SK-N-SH (cell line): ENCODE measurements around the gene CHST7. TPM values are rescaled to one million over a fixed set of nuclear protein-coding genes. Genes with fewer than 3 reads are reported as not detected.

ENCODE experiments used
- CTCF ChIA-PET: fragments of 300-600, 350-600 bp; formaldehyde crosslinking; extraction: SDS; loops from one replicate; lab custom pipeline; 2021; lab: Yijun Ruan, JAX
- POLR2A ChIA-PET: fragments of 350-600 bp; sonication (Branson Sonifier 250); formaldehyde crosslinking; extraction: SDS; loops from one replicate; lab custom pipeline; 2020; ENCODE audit warnings: antibody characterized with exemption, inconsistent platforms; lab: Yijun Ruan, JAX
- DNase-seq: peaks from one replicate; pipeline ENCODE4 v3.0.0; 2012
- H2AFZ ChIP-seq: fragments of 200-600 bp; sonication (generic); 2 replicates; pipeline ENCODE4 v1.8.1; 2016; ENCODE audit warnings: antibody characterized with exemption, mild to moderate bottlenecking, low read depth
- H3F3A ChIP-seq: fragments of 200-600 bp; sonication (generic); replicated peaks from 2 replicates; pipeline ENCODE3; 2016; ENCODE audit warnings: antibody characterized with exemption, mild to moderate bottlenecking; ENCODE audit not compliant: insufficient read depth
- H3K27ac ChIP-seq, 2 experiments: fragments of 200-500 bp in 1 of 2; fragments of 200-600 bp in 1 of 2; sonication (Bioruptor generic) in 1 of 2; sonication (generic), shearing (Covaris generic) in 1 of 2; 2 replicates each; pipeline versions ENCODE4 v1.5.1 to v1.6.1; 2014 to 2016; ENCODE audit warnings: low read depth in 2 of 2, inconsistent platforms in 1 of 2, low read length in 1 of 2, mild to moderate bottlenecking in 1 of 2, mixed read lengths in 1 of 2
- H3K27me3 ChIP-seq: fragments of 200-600 bp; sonication (generic), shearing (Covaris generic); 2 replicates; pipeline ENCODE4 v1.6.1; 2016; ENCODE audit warnings: mixed run types; ENCODE audit not compliant: insufficient read depth
- H3K36me3 ChIP-seq, 2 experiments: fragments of 200-500 bp in 1 of 2; fragments of 200-600 bp in 1 of 2; sonication (Bioruptor generic) in 1 of 2; sonication (generic) in 1 of 2; replicated peaks in 1 of 2; 2 replicates each; pipeline versions ENCODE3 to v1.5.1; 2014 to 2016; ENCODE audit warnings: low read length in 1 of 2, mild to moderate bottlenecking in 1 of 2; ENCODE audit not compliant: insufficient read depth in 2 of 2, control insufficient read depth in 1 of 2
- H3K4me1 ChIP-seq, 2 experiments: fragments of 200-500 bp in 1 of 2; fragments of 200-600 bp in 1 of 2; sonication (Bioruptor generic) in 1 of 2; sonication (generic), shearing (Covaris generic) in 1 of 2; 2 replicates each; pipeline versions ENCODE4 v1.5.1 to v1.6.1; 2014 to 2016; ENCODE audit warnings: low read depth in 1 of 2, low read length in 1 of 2, mixed run types in 1 of 2; ENCODE audit not compliant: insufficient read depth in 2 of 2, control insufficient read depth in 1 of 2
- H3K4me2 ChIP-seq: fragments of 200-600 bp; sonication (generic), shearing (Covaris generic); 2 replicates; pipeline ENCODE4 v1.6.1; 2017; ENCODE audit warnings: mixed run types
- H3K4me3 ChIP-seq, 2 experiments: fragments of 200-500 bp in 1 of 2; fragments of 200-600 bp in 1 of 2; sonication (Bioruptor generic) in 1 of 2; sonication (generic), shearing (Covaris generic) in 1 of 2; 2 replicates each; pipeline versions ENCODE4 v1.5.1 to v1.8.1; 2014 to 2016; ENCODE audit warnings: low read depth in 2 of 2, inconsistent platforms in 1 of 2, low read length in 1 of 2, mild to moderate bottlenecking in 1 of 2, mixed read lengths in 1 of 2, moderate library complexity in 1 of 2
- H3K79me2 ChIP-seq: fragments of 200-600 bp; sonication (generic); 2 replicates; pipeline ENCODE4 v1.8.1; 2017; ENCODE audit warnings: mild to moderate bottlenecking; ENCODE audit not compliant: insufficient read depth
- H3K9ac ChIP-seq: fragments of 200-600 bp; sonication (generic); 2 replicates; pipeline ENCODE4 v1.6.1; 2017; ENCODE audit warnings: mixed run types
- H3K9me2 ChIP-seq: fragments of 200-600 bp; sonication (generic); 2 replicates; pipeline ENCODE4 v1.6.1; 2017; ENCODE audit warnings: mixed run types
- H3K9me3 ChIP-seq: fragments of 200-600 bp; sonication (generic); 2 replicates; pipeline ENCODE4 v1.6.1; 2017; ENCODE audit warnings: mixed run types, mild to moderate bottlenecking, moderate library complexity
- H4K20me1 ChIP-seq: fragments of 200-600 bp; sonication (generic); 2 replicates; pipeline ENCODE4 v1.6.1; 2017; ENCODE audit warnings: mild to moderate bottlenecking, mixed run types; ENCODE audit not compliant: insufficient read depth
- CTCF ChIP-seq: fragments of 200-600 bp; sonication (generic); IDR thresholded peaks from 2 replicates; pipeline ENCODE4 v1.6.1; 2017; ENCODE audit warnings: antibody characterized with exemption, mild to moderate bottlenecking, moderate library complexity
- ELF1 ChIP-seq: IDR thresholded peaks from 2 replicates; pipeline ENCODE4 v1.4.0; 2012
- EP300 ChIP-seq, 2 experiments: IDR thresholded peaks; 2 replicates each; pipeline versions ENCODE4 v1.4.0 to v1.6.1; 2012; ENCODE audit warnings: borderline replicate concordance in 1 of 2, low read depth in 1 of 2, low read length in 1 of 2
- GABPA ChIP-seq: IDR thresholded peaks from 2 replicates; pipeline ENCODE4 v1.4.0; 2012; ENCODE audit warnings: low read depth, mild to moderate bottlenecking
- GATA2 ChIP-seq: sonication (generic); formaldehyde crosslinking; IDR thresholded peaks from 2 replicates; pipeline ENCODE4 v1.5.0; 2020; ENCODE audit warnings: mild to moderate bottlenecking, missing genetic modification reagents
- JUND ChIP-seq: IDR thresholded peaks from 2 replicates; pipeline ENCODE4 v1.4.0; 2012
- MAX ChIP-seq: IDR thresholded peaks from 2 replicates; pipeline ENCODE4 v1.4.0; 2012; ENCODE audit warnings: low read depth
- NFIC ChIP-seq: IDR thresholded peaks from 2 replicates; pipeline ENCODE4 v1.4.0; 2012; ENCODE audit warnings: borderline replicate concordance
- NRF1 ChIP-seq: IDR thresholded peaks from 2 replicates; pipeline ENCODE4 v1.6.1; 2012; ENCODE audit warnings: low read depth, mild to moderate bottlenecking, low read length
- POLR2AphosphoS5 ChIP-seq: IDR thresholded peaks from 2 replicates; pipeline ENCODE4 v1.6.1; 2012; ENCODE audit warnings: low read depth, low read length
- RAD21 ChIP-seq: IDR thresholded peaks from 2 replicates; pipeline ENCODE4 v1.6.1; 2012; ENCODE audit warnings: mild to moderate bottlenecking, low read length
- RFX5 ChIP-seq: IDR thresholded peaks from 2 replicates; pipeline ENCODE4 v1.6.1; 2012; ENCODE audit warnings: mild to moderate bottlenecking, improper control_type of control experiment, low read length
- RXRA ChIP-seq: IDR thresholded peaks from 2 replicates; pipeline ENCODE4 v1.4.0; 2012; ENCODE audit warnings: low read depth, mild to moderate bottlenecking, borderline replicate concordance
- SIN3A ChIP-seq: IDR thresholded peaks from 2 replicates; pipeline ENCODE4 v1.6.1; 2012; ENCODE audit warnings: low read depth, mild to moderate bottlenecking, low read length, moderate library complexity, borderline replicate concordance
- SMC3 ChIP-seq: IDR thresholded peaks from 2 replicates; pipeline ENCODE4 v1.6.1; 2012; ENCODE audit warnings: low read depth, low read length, improper control_type of control experiment
- TAF1 ChIP-seq: IDR thresholded peaks from 2 replicates; pipeline ENCODE4 v1.6.1; 2012; ENCODE audit warnings: low read depth, mild to moderate bottlenecking, low read length, moderate library complexity, borderline replicate concordance
- TCF12 ChIP-seq: IDR thresholded peaks from 2 replicates; pipeline ENCODE4 v1.4.0; 2012
- USF1 ChIP-seq: IDR thresholded peaks from 2 replicates; pipeline ENCODE4 v1.4.0; 2012; ENCODE audit warnings: low read depth, borderline replicate concordance
- USF2 ChIP-seq: fragments of 150-350 bp; IDR thresholded peaks from 2 replicates; pipeline ENCODE4 v1.6.1; 2017; ENCODE audit warnings: antibody characterized with exemption, low read length, low read depth, borderline replicate concordance
- YY1 ChIP-seq: IDR thresholded peaks from 2 replicates; pipeline ENCODE4 v1.4.0; 2012; ENCODE audit warnings: low read depth, mild to moderate bottlenecking
- WGBS: methylation state at CpG from one replicate; pipeline ENCODE4 v1.1.6; 2017; ENCODE audit warnings: low lambda C conversion rate; 5-methylcytosine and 5-hydroxymethylcytosine counted together
- polyA plus RNA-seq, 3 experiments: library from polyadenylated mRNA; depleted of rRNA; stranded (reverse); fragments of >200 nt; gene quantifications; 2 replicates each; pipeline ENCODE4 v1.2.3, GENCODE V29; 2012

CHST7 gene
- polyA plus RNA-seq, 1 of the 3 experiments (the other 2 are of a cell fraction), result 6.2 TPM

GRCh38 chrX:46579250-46579649 is 5.7 kb downstream of the CHST7 start:
- ChIA-PET CTCF (interaction anchor here (0.8 to 1.5 kb wide), 2 partner anchors 11 to 19 kb away, joined by 3 read pairs; no protein-coding TSS in a partner anchor), POLR2A (no interaction called here)
- no peaks in the 10 kb centered on the region for H3K9me3 ChIP-seq
- DNase-seq, result no peak
- H4K20me1 ChIP-seq, result no peaks in the 10 kb centered on the region
- H3K36me3 ChIP-seq, result peaks cover 0 to 3% of the 10 kb centered on the region in 2 experiments
- H3K4me1 ChIP-seq, result peaks cover 2 to 13% of the 10 kb centered on the region in 2 experiments; a peak in 2 of 4 replicates
- no peak overlapping the region for H2AFZ ChIP-seq
- peaks cover 28% of the 10 kb centered on the region for H3F3A ChIP-seq
- H3K9ac ChIP-seq, result no peak overlapping the region
- H3K79me2 ChIP-seq, result peaks cover 25% of the 10 kb centered on the region; the same call in 1 of the 2 replicates
- no peak overlapping the region for H3K4me2 ChIP-seq
- no peaks in the 10 kb centered on the region for H3K27me3 ChIP-seq
- no peak for TF ChIP-seq GABPA
- TF ChIP-seq GATA2 (CRISPR knock-in tag), result no peak
- TF ChIP-seq RXRA, result no peak
- no peak for TF ChIP-seq SMC3
- no peak for TF ChIP-seq ELF1
- TF ChIP-seq JUND, result no peak
- TF ChIP-seq YY1, result no peak
- no peak for TF ChIP-seq RFX5
- no peak for TF ChIP-seq RAD21
- TF ChIP-seq NRF1, result no peak
- TF ChIP-seq USF2, result no peak
- TF ChIP-seq EP300 (IDR thresholded peaks at IDR 0.05; ENCODE audit: borderline replicate concordance in 1 of 2, low read depth in 1 of 2, low read length in 1 of 2), result no peak
- 48% methylated on average over 1 of the region's 1 CpG for WGBS
- no peak overlapping the region for H3K4me3 ChIP-seq
- H3K27ac ChIP-seq, result no peak overlapping the region
- no peaks in the 10 kb centered on the region for H3K9me2 ChIP-seq

- 73% methylated on average over 6 of the region's 6 CpGs for WGBS
- no peaks in the 10 kb centered on the region for H3K9me2 ChIP-seq
- TF ChIP-seq TCF12 (no peak), ELF1 (no peak), NFIC (no peak), MAX (no peak), RAD21 (no peak), JUND (no peak), USF1 (no peak), CTCF (no peak), SIN3A (no peak), POLR2AphosphoS5 (no peak), TAF1 (no peak)
- H3K4me2 ChIP-seq, result no peak overlapping the region
- no peaks in the 10 kb centered on the region for H4K20me1 ChIP-seq
- no peaks in the 10 kb centered on the region for H3K9me3 ChIP-seq
- no peak for DNase-seq
- peaks cover 34% of the 10 kb centered on the region for H3F3A ChIP-seq
- no peak overlapping the region for H3K27ac ChIP-seq
- CTCF ChIA-PET, result no interaction called here
- POLR2A ChIA-PET, result no interaction called here
- H3K27me3 ChIP-seq, result no peaks in the 10 kb centered on the region
- peaks cover 0 to 3% of the 10 kb centered on the region in 2 experiments for H3K36me3 ChIP-seq
- peaks cover 0 to 13% of the 10 kb centered on the region in 2 experiments; a peak in 2 of 4 replicates for H3K4me1 ChIP-seq
- H3K4me3 ChIP-seq, result no peak overlapping the region
- H2AFZ ChIP-seq, result no peak overlapping the region
- peaks cover 36% of the 10 kb centered on the region; the same call in 1 of the 2 replicates for H3K79me2 ChIP-seq
- no peak overlapping the region for H3K9ac ChIP-seq
Observed at GRCh38 chrX:46580613-46581012, 7.0 kb downstream of the CHST7 start.
